Upper lobe of left lung (tissue), 6 donors: ENCODE data around the gene EIPR1. TPM values are rescaled to one million over a fixed set of nuclear protein-coding genes. Genes with fewer than 3 reads are reported as not detected.

Experiments
- ATAC-seq, 2 donors: fragments of 200-7000 bp; cut with Tn5 transposase; one replicate each; pipeline ENCODE4 v1.9.1; 2022; ENCODE audit warnings: mild to moderate bottlenecking in 2 of 2, moderate library complexity in 2 of 2; ENCODE audit not compliant: low FRiP score in 2 of 2
- DNase-seq, 2 donors: peaks; one replicate each; pipeline ENCODE4 v3.0.0-alpha.2; 2019 to 2020
- H3K27ac ChIP-seq, 4 donors: fragments of 200-600 bp; sonication (generic); one replicate each; pipeline ENCODE4 v1.5.1; 2016 to 2019
- H3K27me3 ChIP-seq, 4 donors: fragments of 200-600 bp; sonication (generic); one replicate each; pipeline ENCODE4 v1.5.1; 2017 to 2019
- H3K36me3 ChIP-seq, 4 donors: fragments of 200-600 bp; sonication (generic); one replicate each; pipeline ENCODE4 v1.5.1; 2016 to 2019
- H3K4me1 ChIP-seq, 4 donors: fragments of 200-600 bp; sonication (generic); one replicate each; pipeline ENCODE4 v1.5.1; 2018 to 2019
- H3K4me3 ChIP-seq, 4 donors: fragments of 200-600 bp; sonication (generic); one replicate each; pipeline ENCODE4 v1.5.1; 2017 to 2019; ENCODE audit warnings: mild to moderate bottlenecking in 2 of 4, moderate library complexity in 1 of 4
- H3K9me3 ChIP-seq, 4 donors: fragments of 200-600 bp; sonication (generic); one replicate each; pipeline ENCODE4 v1.5.1; 2018 to 2019
- EP300 ChIP-seq, 4 donors: sonication (generic); formaldehyde crosslinking; IDR thresholded peaks; one replicate each; pipeline ENCODE4 v1.5.1; 2017; ENCODE audit warnings: antibody characterized with exemption in 4 of 4, control low read depth in 2 of 4
- POLR2A ChIP-seq, 4 donors: fragments of 450-650 bp; IDR thresholded peaks; one replicate each; pipeline ENCODE4 v1.5.1; 2016 to 2017; ENCODE audit warnings: antibody characterized with exemption in 4 of 4, mild to moderate bottlenecking in 2 of 4
- POLR2AphosphoS5 ChIP-seq, 2 donors: sonication (generic); formaldehyde crosslinking; IDR thresholded peaks; one replicate each; pipeline ENCODE4 v1.5.1; 2017; ENCODE audit warnings: antibody characterized with exemption in 2 of 2
- WGBS, 2 donors: methylation state at CpG; one replicate each; pipeline ENCODE4 v1.1.5; 2017 to 2018; 5-methylcytosine and 5-hydroxymethylcytosine counted together
- total RNA-seq, 6 donors: library from RNA; depleted of rRNA in 4 of 6; stranded (reverse); fragments of >200 nt in 4 of 6; gene quantifications; one replicate each; pipeline versions ENCODE4 v1.1.0 to v1.2.1, GENCODE V29; 2016 to 2021
- TF ChIP-seq, protein P1 (sequence below), 6 experiments: fragments of 450-650 bp in 4 of 6; fragments of 200-600 bp in 2 of 6; sonication (generic) in 2 of 6; IDR thresholded peaks; one replicate each; pipeline ENCODE4 v1.5.1; 2016 to 2019; ENCODE audit warnings: antibody characterized with exemption in 6 of 6
- donor health status: DM: no; HTN: no; CAD: no; lungs with moderate emphysema.
- donor health status: DM: no; HTN: yes; CAD: no; lungs with severe emphysema.

The EIPR1 gene
- total RNA-seq, 6 donors from 2014 or later: 17.6 to 39.8 (median 23.6) TPM

- H3K27me3 ChIP-seq: no peaks in the 10 kb centered on the region
- no peak for TF ChIP-seq POLR2A (IDR thresholded peaks at IDR 0.05)
- TF ChIP-seq EP300 (IDR thresholded peaks at IDR 0.05): no peak
- no peak for TF ChIP-seq POLR2AphosphoS5 (IDR thresholded peaks at IDR 0.05)
- TF ChIP-seq, protein P1, sequence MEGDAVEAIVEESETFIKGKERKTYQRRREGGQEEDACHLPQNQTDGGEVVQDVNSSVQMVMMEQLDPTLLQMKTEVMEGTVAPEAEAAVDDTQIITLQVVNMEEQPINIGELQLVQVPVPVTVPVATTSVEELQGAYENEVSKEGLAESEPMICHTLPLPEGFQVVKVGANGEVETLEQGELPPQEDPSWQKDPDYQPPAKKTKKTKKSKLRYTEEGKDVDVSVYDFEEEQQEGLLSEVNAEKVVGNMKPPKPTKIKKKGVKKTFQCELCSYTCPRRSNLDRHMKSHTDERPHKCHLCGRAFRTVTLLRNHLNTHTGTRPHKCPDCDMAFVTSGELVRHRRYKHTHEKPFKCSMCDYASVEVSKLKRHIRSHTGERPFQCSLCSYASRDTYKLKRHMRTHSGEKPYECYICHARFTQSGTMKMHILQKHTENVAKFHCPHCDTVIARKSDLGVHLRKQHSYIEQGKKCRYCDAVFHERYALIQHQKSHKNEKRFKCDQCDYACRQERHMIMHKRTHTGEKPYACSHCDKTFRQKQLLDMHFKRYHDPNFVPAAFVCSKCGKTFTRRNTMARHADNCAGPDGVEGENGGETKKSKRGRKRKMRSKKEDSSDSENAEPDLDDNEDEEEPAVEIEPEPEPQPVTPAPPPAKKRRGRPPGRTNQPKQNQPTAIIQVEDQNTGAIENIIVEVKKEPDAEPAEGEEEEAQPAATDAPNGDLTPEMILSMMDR (IDR thresholded peaks at IDR 0.05): no peak
- DNase-seq: no peak
These were observed 222.9 kb downstream of the EIPR1 start for GRCh38 chr2:3154700-3155099.

DNA sequence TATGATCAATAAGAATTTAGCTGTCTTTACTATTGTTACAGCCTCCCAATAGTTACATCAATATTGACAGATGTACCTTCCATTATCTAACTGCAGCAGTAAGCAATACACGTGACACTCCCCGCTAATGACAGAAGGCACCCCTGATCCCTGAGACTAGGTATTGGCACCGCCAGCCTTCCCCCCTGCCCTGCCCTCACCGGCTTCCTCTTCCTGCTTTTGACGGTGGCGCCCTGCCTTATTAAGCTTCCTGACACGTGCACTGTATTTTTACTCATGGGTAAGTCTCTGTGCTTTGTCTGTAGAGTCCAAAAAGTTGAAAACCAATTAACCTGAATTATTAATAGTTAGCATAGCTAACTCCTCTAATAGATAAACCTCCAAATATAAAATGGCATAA lies 223.5 kb downstream of the EIPR1 start:
- WGBS, 2 donors: 63 to 66% methylated on average over 7 of the region's 7 CpGs
- no peaks in the 10 kb centered on the region for H3K36me3 ChIP-seq
- no peaks in the 10 kb centered on the region for H3K9me3 ChIP-seq
- DNase-seq (no peak), ATAC-seq (no peak)
- H3K27ac ChIP-seq: no peak overlapping the region
- H3K27me3 ChIP-seq: no peaks in the 10 kb centered on the region
- no peak overlapping the region for H3K4me3 ChIP-seq
- H3K4me1 ChIP-seq: no peaks in the 10 kb centered on the region
- TF ChIP-seq POLR2A (IDR thresholded peaks at IDR 0.05): no peak
- TF ChIP-seq, protein P1 (IDR thresholded peaks at IDR 0.05): no peak
- TF ChIP-seq EP300 (IDR thresholded peaks at IDR 0.05): no peak
- TF ChIP-seq POLR2AphosphoS5 (IDR thresholded peaks at IDR 0.05): no peak

More at GRCh38 chr2:3154700-3155099, 222.9 kb downstream of the EIPR1 start:
- H3K4me3 ChIP-seq: no peak overlapping the region
- 85 to 88% methylated on average over 9 of the region's 9 CpGs for WGBS, 2 donors
- H3K36me3 ChIP-seq: no peaks in the 10 kb centered on the region
- H3K27ac ChIP-seq: no peak overlapping the region
- ATAC-seq: no peak
- no peaks in the 10 kb centered on the region for H3K9me3 ChIP-seq
- H3K4me1 ChIP-seq: no peaks in the 10 kb centered on the region

DNA sequence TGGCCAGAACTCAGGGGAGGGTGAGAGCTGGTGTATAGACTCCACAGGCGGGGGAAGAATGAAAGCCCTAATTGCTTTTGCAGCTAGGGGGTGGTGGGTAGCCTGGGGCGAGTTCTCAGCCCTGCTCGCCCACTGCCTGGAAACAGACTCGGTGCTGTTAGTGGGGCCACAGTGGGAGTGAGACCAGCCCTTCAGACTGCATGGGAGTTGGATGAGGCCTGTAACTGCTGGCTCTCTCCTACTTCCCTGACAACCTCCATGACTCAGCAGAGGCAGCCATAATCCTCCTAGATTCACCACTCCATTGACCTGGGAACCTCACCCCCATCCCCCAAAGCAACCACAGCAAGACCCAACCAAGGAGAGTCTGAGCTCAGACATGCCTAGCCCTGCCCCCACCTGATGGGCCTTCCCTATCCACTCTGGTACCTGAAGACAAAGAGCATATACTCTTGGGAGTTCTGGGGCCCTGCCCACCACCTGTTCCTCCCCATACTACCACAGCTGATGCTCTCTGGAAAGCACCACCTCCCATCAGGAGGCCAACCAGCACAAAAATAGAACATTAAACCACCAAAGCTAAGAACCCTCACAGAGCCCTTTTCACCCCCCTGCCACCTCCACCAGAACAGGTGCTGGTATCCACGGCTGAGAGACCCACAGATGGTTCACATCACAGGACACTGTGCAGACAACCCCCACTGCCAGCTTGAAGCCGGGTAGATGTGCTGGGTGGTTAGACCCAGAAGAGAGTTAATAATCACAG lies 226.3 kb downstream of the EIPR1 start:
- no peak for ATAC-seq
- 88 to 92% methylated on average over 6 of the region's 6 CpGs for WGBS, 2 donors
- Histone ChIP-seq H3K9me3 (no peaks in the 10 kb centered on the region), H3K4me1 (no peaks in the 10 kb centered on the region), H3K36me3 (no peaks in the 10 kb centered on the region), H3K4me3 (no peak overlapping the region), H3K27ac (no peak overlapping the region), H3K27me3 (no peaks in the 10 kb centered on the region)
- no peak for DNase-seq
- TF ChIP-seq, protein P1 (IDR thresholded peaks at IDR 0.05): no peak
- TF ChIP-seq EP300 (IDR thresholded peaks at IDR 0.05): no peak
- TF ChIP-seq POLR2A (IDR thresholded peaks at IDR 0.05): no peak
- no peak for TF ChIP-seq POLR2AphosphoS5 (IDR thresholded peaks at IDR 0.05)

- peak in 1 of 2 donors; percentile 60 for DNase-seq
- no peaks in the 10 kb centered on the region for H3K9me3 ChIP-seq
- WGBS, 2 donors: 86 to 87% methylated on average over 10 to 13 of the region's 15 CpGs
- peak in 1 of 2 donors; percentile 17 for ATAC-seq
- TF ChIP-seq POLR2AphosphoS5 (IDR thresholded peaks at IDR 0.05) (no peak), POLR2A (IDR thresholded peaks at IDR 0.05) (no peak), EP300 (IDR thresholded peaks at IDR 0.05) (no peak)
- TF ChIP-seq, protein P1 (IDR thresholded peaks at IDR 0.05): no peak
- no peaks in the 10 kb centered on the region for H3K27me3 ChIP-seq
- no peak overlapping the region for H3K4me3 ChIP-seq
- H3K36me3 ChIP-seq: no peaks in the 10 kb centered on the region
- no peak overlapping the region for H3K27ac ChIP-seq
- H3K4me1 ChIP-seq: no peaks in the 10 kb centered on the region
These were observed 228.0 kb downstream of the EIPR1 start for GRCh38 chr2:3149441-3150217.
